Measurements from ENCODE around the gene CCDC186. TPM values are rescaled to one million over a fixed set of nuclear protein-coding genes. Genes with fewer than 3 reads are reported as not detected.

The CCDC186 gene
- total RNA-seq = 27.0 and 35.0 TPM in 2 replicates
- polyA plus RNA-seq (2012) = 6.6 TPM

GRCh38 chr10:114173921-114174694 is at the start of gene CCDC186:
Gene CCDC186 (minus strand): TSS chr10:114174203. CDS start chr10:114163268, 10,935 bp downstream.
- DNase-seq (ENCODE audit: low read depth) = peak; percentile 88

- DNase-seq (ENCODE audit: low read depth) = no peak
Measured at GRCh38 chr10:114223066-114223465, 49.1 kb upstream of the CCDC186 start.

GRCh38 chr10:114221235-114221634 is 47.2 kb upstream of the CCDC186 start:
- no peak for DNase-seq (ENCODE audit: low read depth)

- no peak for DNase-seq (ENCODE audit: low read depth)
Measured at GRCh38 chr10:114220281-114220680, 46.3 kb upstream of the CCDC186 start.

- DNase-seq (ENCODE audit: low read depth) = no peak
Measured at GRCh38 chr10:114215033-114215432, 41.0 kb upstream of the CCDC186 start.

GRCh38 chr10:114212153-114212552 is 38.1 kb upstream of the CCDC186 start:
- no peak for DNase-seq (ENCODE audit: low read depth)

GRCh38 chr10:114208351-114208750 is 34.3 kb upstream of the CCDC186 start:
- DNase-seq (ENCODE audit: low read depth) = peak; percentile 70

- DNase-seq (ENCODE audit: low read depth) = no peak
Measured at GRCh38 chr10:114207349-114207748, 33.3 kb upstream of the CCDC186 start.

- DNase-seq (ENCODE audit: low read depth) = no peak
Measured at GRCh38 chr10:114206902-114207301, 32.9 kb upstream of the CCDC186 start.

- DNase-seq (ENCODE audit: low read depth) = no peak
Measured at GRCh38 chr10:114202812-114203211, 28.8 kb upstream of the CCDC186 start.

GRCh38 chr10:114199239-114199638 is 25.2 kb upstream of the CCDC186 start:
- peak; percentile 12 for DNase-seq (ENCODE audit: low read depth)

- no peak for DNase-seq (ENCODE audit: low read depth)
Measured at GRCh38 chr10:114195079-114195478, 21.1 kb upstream of the CCDC186 start.

GRCh38 chr10:114189700-114190099 is 15.7 kb upstream of the CCDC186 start:
- no peak for DNase-seq (ENCODE audit: low read depth)

- DNase-seq (ENCODE audit: low read depth) = no peak
Measured at GRCh38 chr10:114188900-114189299, 14.9 kb upstream of the CCDC186 start.

- DNase-seq (ENCODE audit: low read depth) = peak; percentile 29
Measured at GRCh38 chr10:114188001-114188400, 14.0 kb upstream of the CCDC186 start.

- peak; percentile 26 for DNase-seq (ENCODE audit: low read depth)
Measured at GRCh38 chr10:114184276-114184675, 10.3 kb upstream of the CCDC186 start.

- no peak for DNase-seq (ENCODE audit: low read depth)
Measured at GRCh38 chr10:114183563-114183962, 9.6 kb upstream of the CCDC186 start.

GRCh38 chr10:114181971-114182370 is 8.0 kb upstream of the CCDC186 start:
- peak; percentile 98 for DNase-seq (ENCODE audit: low read depth)

- no peak for DNase-seq (ENCODE audit: low read depth)
Measured at GRCh38 chr10:114180937-114181336, 6.9 kb upstream of the CCDC186 start.

- DNase-seq (ENCODE audit: low read depth) = no peak
Measured at GRCh38 chr10:114179747-114180146, 5.7 kb upstream of the CCDC186 start.

GRCh38 chr10:114179148-114179547 is 5.1 kb upstream of the CCDC186 start, which contains the start of gene TDRD1:
Gene TDRD1 (plus strand): TSS chr10:114179353. CDS start chr10:114187832, 8,479 bp downstream.
- no peak for DNase-seq (ENCODE audit: low read depth)

- no peak for DNase-seq (ENCODE audit: low read depth)
Measured at GRCh38 chr10:114176511-114176910, 2.5 kb upstream of the CCDC186 start.

- DNase-seq (ENCODE audit: low read depth) = no peak
Measured at GRCh38 chr10:114175667-114176066, 1.7 kb upstream of the CCDC186 start.
